T1000 (cell line): ENCODE data around the gene C9orf85.
"Not testable (repeated sequence)": the region's sequence is repeated elsewhere in the genome, so short reads cannot be mapped to it uniquely, and the experiment has no call there.

Experiments used
- DNase-seq: peaks from one replicate; lab custom pipeline; 2025; ENCODE audit warnings: mixed read lengths; lab: John Stamatoyannopoulos, UW

C9orf85 gene

GRCh38 chr9:71911061-71911907, at the start of gene C9orf85, which contains the start of gene ABHD17B:
Gene C9orf85, plus strand, starts transcription at chr9:71911639. Its CDS starts 96 bp downstream, at chr9:71911735.
Gene ABHD17B, minus strand, starts transcription at chr9:71911193. Its CDS starts 36,113 bp downstream, at chr9:71875080.
- peak; percentile 97 for DNase-seq

DNA sequence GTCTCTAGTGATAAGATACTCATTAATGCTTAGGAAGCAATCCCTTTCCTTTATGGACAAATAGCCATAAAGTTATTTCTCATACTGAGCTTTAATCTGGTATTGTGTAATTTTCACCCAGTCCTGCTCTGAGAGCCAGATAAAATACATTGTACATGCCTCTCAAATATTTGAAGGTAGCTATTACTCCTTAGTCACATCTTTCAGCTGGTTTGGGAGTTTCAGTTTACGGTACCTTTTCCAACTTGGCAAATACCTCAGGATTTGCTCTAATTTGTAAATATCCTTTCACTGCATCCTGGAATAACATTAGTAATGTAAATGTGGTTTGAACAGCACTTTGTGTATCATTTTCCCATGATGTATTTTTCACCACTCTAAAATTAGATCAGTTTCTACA, 47.8 kb upstream of the C9orf85 start:
- DNase-seq: no peak

DNA sequence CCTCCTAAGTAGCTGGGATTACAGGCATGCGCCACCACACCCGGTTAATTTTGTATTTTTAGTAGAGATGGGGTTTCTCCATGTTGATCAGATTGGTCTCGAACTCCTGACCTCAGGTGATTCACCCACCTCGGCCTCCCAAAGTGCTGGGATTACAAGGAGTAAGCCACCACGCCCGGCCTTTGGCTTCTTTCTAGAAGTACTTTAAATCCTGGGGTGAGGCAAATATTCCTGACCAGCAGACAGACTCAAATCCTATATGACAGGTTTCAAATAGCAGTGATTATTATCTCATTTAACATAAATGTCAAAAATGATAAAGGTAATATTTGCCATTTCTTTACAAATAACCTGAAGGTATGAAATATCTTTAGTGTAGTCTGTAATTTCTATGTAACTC, 36.1 kb upstream of the C9orf85 start:
- DNase-seq: no peak

GRCh38 chr9:71876106-71876505, 35.3 kb upstream of the C9orf85 start:
- DNase-seq: no peak

- DNase-seq: no peak
Measured at GRCh38 chr9:71876829-71877228, 34.6 kb upstream of the C9orf85 start.

GRCh38 chr9:71878327-71879274, 32.8 kb upstream of the C9orf85 start:
- no peak for DNase-seq

DNA sequence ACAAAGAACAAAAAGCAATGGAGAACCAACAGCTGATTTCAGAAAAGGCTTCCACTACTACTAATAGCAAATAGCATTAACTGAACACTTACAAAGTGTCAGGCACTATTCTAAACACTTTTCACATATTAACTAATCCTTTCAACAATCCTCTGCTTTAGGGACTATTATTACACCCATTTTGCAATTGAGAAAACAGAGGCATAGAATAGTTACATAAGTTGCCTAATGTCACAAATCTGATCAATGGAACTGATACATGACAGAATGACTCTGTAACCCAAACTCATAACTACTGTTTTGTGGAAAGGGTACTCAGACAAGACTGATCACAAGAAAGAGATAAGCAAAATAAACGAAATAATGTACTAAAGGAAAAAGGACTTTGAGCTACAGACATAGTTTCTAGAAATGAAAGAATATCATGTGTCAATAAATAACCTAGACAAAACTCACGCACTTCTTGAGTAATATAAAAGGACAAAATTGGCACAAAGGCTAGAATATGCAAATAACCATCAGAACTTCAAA, 31.7 kb upstream of the C9orf85 start:
- no peak for DNase-seq

GRCh38 chr9:71884005-71884404, 27.4 kb upstream of the C9orf85 start:
- DNase-seq: no peak

- no peak for DNase-seq
Measured at GRCh38 chr9:71885467-71885866, 26.0 kb upstream of the C9orf85 start.

DNA sequence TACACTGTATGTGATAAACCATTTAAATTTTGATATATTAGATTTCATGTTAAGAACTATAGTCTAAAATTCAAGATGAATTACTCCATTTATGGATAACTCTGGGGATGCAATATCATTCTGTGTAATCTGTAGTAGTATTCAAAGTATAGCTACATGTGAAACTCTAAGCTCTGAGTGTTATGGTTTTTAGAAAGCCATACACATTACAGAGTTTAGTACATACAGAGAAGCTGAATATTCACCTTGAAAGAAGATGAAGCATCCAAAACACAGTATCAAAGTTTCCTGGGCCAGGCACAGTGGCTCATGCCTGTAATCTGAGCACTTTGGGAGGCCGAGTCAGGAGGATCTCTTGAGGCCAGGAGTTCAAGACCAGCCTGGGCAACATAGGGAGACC, 25.4 kb upstream of the C9orf85 start:
- no peak for DNase-seq

- DNase-seq: no peak
Measured at GRCh38 chr9:71886541-71886940, 24.9 kb upstream of the C9orf85 start.

DNA sequence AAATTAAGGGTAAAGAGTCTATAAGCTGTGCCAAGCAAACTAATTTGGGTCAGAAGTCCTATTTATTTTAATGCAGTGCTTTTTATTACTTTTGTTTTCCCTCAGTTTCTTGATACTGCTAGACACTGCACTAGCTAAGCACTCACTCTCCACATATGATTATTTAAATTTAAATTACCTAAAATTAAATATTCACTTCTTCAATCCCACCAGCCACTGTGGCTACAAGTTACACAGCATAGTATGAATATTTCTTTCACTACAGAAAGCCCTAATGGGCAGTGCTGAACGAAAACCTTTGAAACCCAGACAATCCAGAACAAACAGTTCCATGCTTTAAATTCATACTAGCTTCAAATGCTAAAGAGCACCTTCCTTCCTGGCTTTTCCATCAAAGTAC, 24.1 kb upstream of the C9orf85 start:
- no peak for DNase-seq

- DNase-seq: no peak
Measured at GRCh38 chr9:71890042-71890679, 21.3 kb upstream of the C9orf85 start.

GRCh38 chr9:71891557-71892189, 19.8 kb upstream of the C9orf85 start:
- no peak for DNase-seq

GRCh38 chr9:71895117-71895516, 16.3 kb upstream of the C9orf85 start:
- no peak for DNase-seq

DNA sequence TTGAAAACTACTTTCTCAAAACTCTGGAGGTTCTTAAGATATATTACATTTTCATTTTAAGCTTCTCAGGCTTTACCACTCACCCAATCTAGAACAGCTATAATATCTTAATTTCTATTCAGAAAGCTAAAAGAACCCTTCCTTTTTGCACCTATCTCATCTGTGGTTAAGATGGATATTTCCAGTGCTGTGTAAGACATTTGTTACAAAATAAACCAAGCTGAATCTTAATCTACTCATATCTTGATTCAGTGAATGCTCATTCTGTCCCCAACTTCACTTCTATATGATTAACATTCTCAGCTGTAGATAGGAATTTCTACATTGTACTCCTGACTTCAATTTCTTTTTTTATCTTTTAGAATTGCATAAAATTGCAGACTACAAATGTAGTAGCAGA, 15.5 kb upstream of the C9orf85 start:
- no peak for DNase-seq

DNA sequence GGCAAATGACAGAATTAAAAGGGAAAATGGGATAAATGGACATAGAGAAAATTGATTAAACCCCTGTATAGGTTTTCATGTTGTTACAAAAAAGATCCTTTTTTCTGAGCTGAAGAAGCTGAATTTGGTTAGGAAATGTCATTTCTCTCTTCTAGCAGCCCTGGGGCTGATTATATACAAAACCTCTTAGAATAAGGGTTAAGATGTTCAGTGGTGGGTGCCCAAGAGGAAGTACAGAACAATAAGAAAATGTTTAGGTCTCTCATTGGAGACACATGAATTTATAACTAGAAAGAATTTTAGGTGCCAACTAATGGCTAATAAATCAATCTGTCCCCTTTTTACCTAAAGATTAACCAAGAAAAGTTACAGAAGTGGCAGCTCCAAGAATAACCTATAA, 14.7 kb upstream of the C9orf85 start:
- no peak for DNase-seq

- DNase-seq: no peak
Measured at GRCh38 chr9:71897577-71897976, 13.9 kb upstream of the C9orf85 start.

DNA sequence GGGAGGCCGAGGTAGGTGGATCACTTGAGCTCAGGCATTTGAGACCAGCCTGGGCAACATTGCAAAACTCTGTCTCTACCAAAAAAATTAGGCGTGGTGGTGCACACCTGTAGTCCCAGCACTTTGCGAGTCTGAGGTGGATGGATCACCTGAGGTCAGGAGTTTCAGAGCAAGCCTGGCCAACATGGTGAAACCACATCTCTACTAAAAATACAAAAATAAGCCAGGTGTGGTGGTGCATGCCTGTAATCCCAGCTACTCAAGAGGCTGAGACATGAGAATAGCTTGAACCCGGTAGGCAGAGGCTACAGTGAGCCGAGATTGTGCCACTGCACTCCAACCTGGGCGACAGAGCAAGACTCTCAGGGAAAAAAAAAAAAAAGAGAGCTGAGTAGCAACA, 12.7 kb upstream of the C9orf85 start:
- DNase-seq: not testable (repeated sequence)

GRCh38 chr9:71901695-71902597, 9.5 kb upstream of the C9orf85 start:
- no peak for DNase-seq
